K562 (cell line): Measurements from ENCODE around the gene SLC41A3.

ENCODE experiments used
- CREM ChIP-seq: IDR thresholded peaks from 2 replicates; pipeline ENCODE4 v1.6.1; 2014; ENCODE audit warnings: antibody characterized with exemption, low read depth
- CSDE1 ChIP-seq, 2 experiments: fragments of 450-650 bp; IDR thresholded peaks; 2 replicates each; pipeline ENCODE4 v1.6.1; 2016; ENCODE audit warnings: mild to moderate bottlenecking in 1 of 2
- EP300 ChIP-seq: IDR thresholded peaks from 2 replicates; pipeline ENCODE4 v1.6.1; 2012; ENCODE audit warnings: low read length, improper control_type of control experiment
- FOXM1 ChIP-seq, 2 experiments: fragments of 450-650 bp in 1 of 2; sonication (generic) in 1 of 2; formaldehyde crosslinking in 1 of 2; IDR thresholded peaks; 2 replicates each; pipeline versions ENCODE4 v1.6.1 to v1.9.0; 2017 to 2022; ENCODE audit warnings: low read depth in 2 of 2, mild to moderate bottlenecking in 2 of 2, missing genetic modification reagents in 1 of 2, moderate library complexity in 1 of 2
- NFYB ChIP-seq: IDR thresholded peaks from 2 replicates; pipeline ENCODE4 v1.6.1; 2011; ENCODE audit warnings: mild to moderate bottlenecking, moderate library complexity; ENCODE audit not compliant: insufficient read length; ENCODE audit errors: extremely low read depth
- POLR2A ChIP-seq: fragments of 450-650 bp; conservative IDR thresholded peaks from 2 replicates; pipeline ENCODE4 v1.6.1; 2016
- YY1 ChIP-seq, 3 experiments: IDR thresholded peaks; 2 replicates each; pipeline ENCODE4 v1.6.1; 2011; ENCODE audit warnings: low read length in 2 of 3, mild to moderate bottlenecking in 2 of 3, moderate library complexity in 2 of 3, borderline replicate concordance in 1 of 3, control low read depth in 1 of 3, low read depth in 1 of 3; ENCODE audit not compliant: insufficient read depth in 3 of 3, insufficient replicate concordance in 2 of 3, control insufficient read depth in 1 of 3, insufficient read length in 1 of 3; ENCODE audit errors: extremely low read depth in 1 of 3
- ZNF274 ChIP-seq: IDR thresholded peaks from 2 replicates; pipeline ENCODE4 v1.6.1; 2011; ENCODE audit warnings: low read depth, mild to moderate bottlenecking, low read length, moderate library complexity, borderline replicate concordance
- TF ChIP-seq, protein P1 (sequence below): sonication (generic); formaldehyde crosslinking; IDR thresholded peaks from 2 replicates; pipeline ENCODE4 v1.8.1; 2022; ENCODE audit warnings: missing genetic modification reagents
- TF ChIP-seq, protein P2 (sequence below), 3 experiments: IDR thresholded peaks in 2 of 3; conservative IDR thresholded peaks in 1 of 3; 2 replicates each; pipeline ENCODE4 v1.5.1; 2011 to 2012; ENCODE audit warnings: low read length in 3 of 3, mild to moderate bottlenecking in 3 of 3, control low read depth in 2 of 3, improper control_type of control experiment in 1 of 3, inconsistent platforms in 1 of 3, low read depth in 1 of 3, mixed read lengths in 1 of 3, moderate library complexity in 1 of 3; ENCODE audit not compliant: insufficient read depth in 2 of 3

DNA sequence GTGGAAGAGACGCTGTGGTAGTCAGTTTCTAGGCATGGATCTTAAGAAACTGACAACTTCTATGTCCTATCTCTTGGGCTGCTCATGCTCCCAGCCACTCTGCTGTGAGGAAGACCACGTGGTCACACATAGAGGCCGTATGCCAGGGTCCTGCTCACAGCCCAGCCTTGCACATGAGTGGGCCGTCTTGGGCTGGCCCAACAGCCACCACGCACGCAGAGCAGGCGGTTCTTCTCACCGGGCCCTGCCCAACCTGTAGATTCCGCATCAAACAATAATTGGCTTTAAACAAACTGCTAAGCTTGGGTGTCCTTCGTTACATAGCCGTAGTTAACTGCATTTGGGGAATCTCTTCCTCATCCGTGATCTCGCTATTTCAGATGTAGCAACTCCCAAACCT lies 26.0 kb downstream of the SLC41A3 start:
- TF ChIP-seq CSDE1 (IDR thresholded peaks at IDR 0.05), result no peak
- TF ChIP-seq, protein P1, sequence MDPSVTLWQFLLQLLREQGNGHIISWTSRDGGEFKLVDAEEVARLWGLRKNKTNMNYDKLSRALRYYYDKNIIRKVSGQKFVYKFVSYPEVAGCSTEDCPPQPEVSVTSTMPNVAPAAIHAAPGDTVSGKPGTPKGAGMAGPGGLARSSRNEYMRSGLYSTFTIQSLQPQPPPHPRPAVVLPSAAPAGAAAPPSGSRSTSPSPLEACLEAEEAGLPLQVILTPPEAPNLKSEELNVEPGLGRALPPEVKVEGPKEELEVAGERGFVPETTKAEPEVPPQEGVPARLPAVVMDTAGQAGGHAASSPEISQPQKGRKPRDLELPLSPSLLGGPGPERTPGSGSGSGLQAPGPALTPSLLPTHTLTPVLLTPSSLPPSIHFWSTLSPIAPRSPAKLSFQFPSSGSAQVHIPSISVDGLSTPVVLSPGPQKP (CRISPR knock-in tag), result no peak
- TF ChIP-seq EP300, result no peak
- TF ChIP-seq POLR2A, result no peak
- no peak for TF ChIP-seq CREM
- TF ChIP-seq, protein P2, sequence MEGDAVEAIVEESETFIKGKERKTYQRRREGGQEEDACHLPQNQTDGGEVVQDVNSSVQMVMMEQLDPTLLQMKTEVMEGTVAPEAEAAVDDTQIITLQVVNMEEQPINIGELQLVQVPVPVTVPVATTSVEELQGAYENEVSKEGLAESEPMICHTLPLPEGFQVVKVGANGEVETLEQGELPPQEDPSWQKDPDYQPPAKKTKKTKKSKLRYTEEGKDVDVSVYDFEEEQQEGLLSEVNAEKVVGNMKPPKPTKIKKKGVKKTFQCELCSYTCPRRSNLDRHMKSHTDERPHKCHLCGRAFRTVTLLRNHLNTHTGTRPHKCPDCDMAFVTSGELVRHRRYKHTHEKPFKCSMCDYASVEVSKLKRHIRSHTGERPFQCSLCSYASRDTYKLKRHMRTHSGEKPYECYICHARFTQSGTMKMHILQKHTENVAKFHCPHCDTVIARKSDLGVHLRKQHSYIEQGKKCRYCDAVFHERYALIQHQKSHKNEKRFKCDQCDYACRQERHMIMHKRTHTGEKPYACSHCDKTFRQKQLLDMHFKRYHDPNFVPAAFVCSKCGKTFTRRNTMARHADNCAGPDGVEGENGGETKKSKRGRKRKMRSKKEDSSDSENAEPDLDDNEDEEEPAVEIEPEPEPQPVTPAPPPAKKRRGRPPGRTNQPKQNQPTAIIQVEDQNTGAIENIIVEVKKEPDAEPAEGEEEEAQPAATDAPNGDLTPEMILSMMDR (IDR thresholded peaks at IDR 0.05 in 2 of 3, conservative IDR thresholded peaks at IDR 0.05 in 1 of 3; ENCODE audit: insufficient read depth in 2 of 3, low read depth in 1 of 3, low read length in 3 of 3), result no peak
- TF ChIP-seq NFYB, result no peak
- no peak for TF ChIP-seq FOXM1 (IDR thresholded peaks at IDR 0.05; ENCODE audit: low read depth)
- no peak for TF ChIP-seq FOXM1 (CRISPR knock-in tag; IDR thresholded peaks at IDR 0.05; ENCODE audit: low read depth)
- no peak for TF ChIP-seq YY1 (IDR thresholded peaks at IDR 0.05; ENCODE audit: borderline replicate concordance in 1 of 3, control insufficient read depth in 1 of 3, extremely low read depth in 1 of 3, insufficient read depth in 3 of 3, insufficient read length in 1 of 3, insufficient replicate concordance in 2 of 3, low read depth in 1 of 3, low read length in 2 of 3)
- TF ChIP-seq ZNF274, result no peak
